Pericardium fibroblast (primary cell): Measurements from ENCODE around the gene OR9A4. TPM values are rescaled to one million over a fixed set of nuclear protein-coding genes. Genes with fewer than 3 reads are reported as not detected.

ENCODE experiments used
- total RNA-seq: library from RNA; depleted of rRNA; stranded (reverse); fragments of >200 nt; gene quantifications from 2 replicates; pipeline ENCODE4 v1.2.3, GENCODE V29; 2015

OR9A4 gene
- not detected in 2 replicates for total RNA-seq

DNA sequence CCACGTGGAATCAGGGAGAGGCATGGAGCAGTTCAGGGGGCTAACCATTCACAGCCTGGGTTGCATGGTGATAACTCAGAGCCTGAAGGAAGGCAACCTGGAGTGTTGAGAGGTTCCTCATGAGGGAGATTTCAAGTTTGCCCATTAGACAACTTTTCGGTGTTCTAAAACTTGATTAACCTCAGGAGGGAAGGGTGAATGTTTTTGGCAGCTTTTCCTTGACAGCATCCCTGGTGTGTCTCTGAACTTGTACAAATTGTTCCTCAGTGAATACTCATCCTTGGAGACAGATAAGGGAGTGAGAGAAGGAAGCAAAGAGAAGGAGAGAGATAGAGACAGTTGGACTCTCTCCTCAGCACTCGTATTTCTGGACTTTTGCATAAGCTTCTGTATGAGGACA, at the start of gene OR9A4:
TSS of gene OR9A4 (plus strand) at position 301 of the 400 bp plus-strand sequence. CDS start 2,477 bp downstream, outside the sequence.

DNA sequence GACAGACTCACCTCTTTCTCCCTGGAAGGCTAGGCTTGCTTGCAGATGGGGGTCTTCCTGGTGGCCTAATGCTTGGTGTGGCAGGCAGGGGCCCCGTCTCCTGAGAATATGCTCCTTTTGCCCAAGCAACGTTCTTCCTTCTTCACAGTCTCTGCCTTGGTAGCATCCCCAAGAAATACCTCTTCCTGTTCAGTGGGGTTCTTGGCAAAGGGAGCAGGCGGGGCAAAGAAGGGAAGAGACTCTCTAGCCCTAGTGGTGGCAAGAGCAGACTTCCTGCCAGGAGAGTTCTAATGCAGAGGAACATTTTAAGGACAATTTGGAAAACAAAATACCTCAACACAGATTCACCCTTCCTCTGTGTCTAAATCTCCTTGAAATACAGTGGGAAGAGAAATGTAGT, 30.6 kb downstream of the OR9A4 start, which contains the start of gene CLEC5A:
TSS of gene CLEC5A (minus strand) at position 179 of the 400 bp plus-strand sequence. CDS start 682 bp downstream, outside the sequence.

Other genes starting within 250 kb of the OR9A4 start
- gene DENND11, start 214.2 kb upstream of the OR9A4 start, total RNA-seq, result 2.4 and 2.6 TPM in 2 replicates
- gene WEE2, start 208.0 kb upstream of the OR9A4 start, total RNA-seq, result not detected in 2 replicates
- gene SSBP1, start 178.0 kb upstream of the OR9A4 start, total RNA-seq, result 133 and 158 TPM in 2 replicates
- 0.17 TPM in 1 of 2 replicates, not detected in the other for gene TAS2R3, start 152.3 kb upstream of the OR9A4 start, total RNA-seq
- 0.09 and 0.12 TPM in 2 replicates for gene TAS2R4, start 139.7 kb upstream of the OR9A4 start, total RNA-seq
- gene TAS2R5, start 126.2 kb upstream of the OR9A4 start, total RNA-seq, result 0.47 and 2.0 TPM in 2 replicates
- gene PRSS37, start 74.9 kb upstream of the OR9A4 start, total RNA-seq, result not detected in 2 replicates
- not detected in 2 replicates for gene CLEC5A, start 30.6 kb downstream of the OR9A4 start, total RNA-seq
- not detected in 2 replicates for gene TAS2R38, start 57.4 kb downstream of the OR9A4 start, total RNA-seq
- not detected in 2 replicates for gene MGAM, start 79.5 kb downstream of the OR9A4 start, total RNA-seq
- gene MGAM2, start 195.3 kb downstream of the OR9A4 start, total RNA-seq, result not detected in 2 replicates